HCT116 (cell line): Measurements from ENCODE around the gene ACOXL. TPM values are rescaled to one million over a fixed set of nuclear protein-coding genes. Genes with fewer than 3 reads are reported as not detected.

Experiments used
- ATAC-seq: fragments of 200-7000 bp; cut with Tn5 transposase; 2 replicates; pipeline ENCODE4 v1.9.1; 2020; ENCODE audit warnings: mild to moderate bottlenecking, moderate library complexity
- BruUV-seq: library from RNA; stranded (reverse); fragments of 400-500 nt; replicated peaks from 2 replicates; lab custom pipeline; 2021; lab: Mats Ljungman, UMichigan
- CTCF ChIA-PET: fragments of 300-600 bp; sonication (Branson Sonifier 250); formaldehyde crosslinking; loops from one replicate; lab custom pipeline; 2021; ENCODE audit warnings: antibody characterized with exemption; lab: Charles Lee
- POLR2A ChIA-PET: fragments of 300-600, 350-600 bp; sonication (Branson Sonifier 250); formaldehyde crosslinking; loops from one replicate; lab custom pipeline; 2021; ENCODE audit warnings: antibody characterized with exemption; lab: Charles Lee
- RAD21 ChIA-PET, 2 experiments: fragments of 300-600 bp; sonication (Branson Sonifier 250); formaldehyde crosslinking; loops; one replicate each; lab custom pipeline; 2023; ENCODE audit warnings: low total read pairs in 2 of 2; ENCODE audit not compliant: uncharacterized antibody in 2 of 2, unreplicated experiment in 2 of 2, low non-redundant PET in 1 of 2; lab: Charles Lee
- DNase-seq: peaks from one replicate; pipeline ENCODE4 v3.0.0-alpha.2; 2010; ENCODE audit warnings: low read depth, low spot score
- H2AFZ ChIP-seq: fragments of 200-600 bp; shearing (Covaris generic), sonication (generic); 2 replicates; pipeline ENCODE4 v1.6.1; 2017; ENCODE audit warnings: low read depth, mixed run types, mixed read lengths, antibody characterized with exemption, low read length; ENCODE audit not compliant: poor library complexity, severe bottlenecking
- H3K27ac ChIP-seq: 2 replicates; pipeline ENCODE4 v1.5.1; 2012; ENCODE audit warnings: low read depth, low read length
- H3K27me3 ChIP-seq: fragments of 200-600 bp; sonication (generic); 2 replicates; pipeline ENCODE4 v1.6.1; 2016; ENCODE audit warnings: mixed run types, low read length, mixed read lengths; ENCODE audit not compliant: insufficient read depth
- H3K36me3 ChIP-seq, 2 experiments: fragments of 200-500 bp in 1 of 2; fragments of 200-600 bp in 1 of 2; sonication (Bioruptor generic) in 1 of 2; sonication (generic) in 1 of 2; 2 replicates each; pipeline versions ENCODE4 v1.5.1 to v1.6.1; 2014 to 2016; ENCODE audit warnings: low read length in 2 of 2, inconsistent platforms in 1 of 2, mixed read lengths in 1 of 2, mixed run types in 1 of 2; ENCODE audit not compliant: insufficient read depth in 2 of 2, control insufficient read depth in 1 of 2
- H3K4me1 ChIP-seq, 2 experiments: fragments of 200-600 bp in 1 of 2; sonication (generic) in 1 of 2; 2 replicates each; pipeline versions ENCODE4 v1.5.1 to v1.6.1; 2012 to 2017; ENCODE audit warnings: low read length in 2 of 2, inconsistent platforms in 1 of 2, mild to moderate bottlenecking in 1 of 2, mixed read lengths in 1 of 2, mixed run types in 1 of 2, moderate library complexity in 1 of 2; ENCODE audit not compliant: insufficient read depth in 2 of 2, control insufficient read depth in 1 of 2
- H3K4me2 ChIP-seq: fragments of 200-600 bp; sonication (generic); 2 replicates; pipeline ENCODE4 v1.6.1; 2017; ENCODE audit warnings: mixed run types, low read length, mixed read lengths
- H3K4me3 ChIP-seq, 2 experiments: fragments of 200-600 bp in 1 of 2; sonication (generic) in 1 of 2; replicated peaks in 1 of 2; 2 replicates each; pipeline ENCODE4 v1.5.1; 2011 to 2016; ENCODE audit warnings: low read length in 2 of 2, control low read depth in 1 of 2, low read depth in 1 of 2, mild to moderate bottlenecking in 1 of 2, mixed read lengths in 1 of 2, mixed run types in 1 of 2
- H3K79me2 ChIP-seq: fragments of 200-600 bp; sonication (generic); 2 replicates; pipeline ENCODE4 v1.6.1; 2017; ENCODE audit warnings: mild to moderate bottlenecking, mixed run types, low read length, moderate library complexity, mixed read lengths; ENCODE audit not compliant: insufficient read depth
- H3K9ac ChIP-seq: fragments of 200-600 bp; sonication (generic); 2 replicates; pipeline ENCODE4 v1.6.1; 2016; ENCODE audit warnings: low read length, mixed read lengths
- H3K9me2 ChIP-seq: fragments of 200-600 bp; sonication (generic), shearing (Covaris generic); 2 replicates; pipeline ENCODE4 v1.6.1; 2017; ENCODE audit warnings: mixed run types, mild to moderate bottlenecking, moderate library complexity; ENCODE audit not compliant: insufficient read depth
- H3K9me3 ChIP-seq, 2 experiments: fragments of 200-500 bp in 1 of 2; fragments of 200-600 bp in 1 of 2; sonication (Bioruptor generic) in 1 of 2; sonication (generic) in 1 of 2; 2 replicates each; pipeline ENCODE4 v1.6.1; 2014 to 2017; ENCODE audit warnings: low read length in 2 of 2, mixed read lengths in 2 of 2, inconsistent platforms in 1 of 2, low read depth in 1 of 2, mild to moderate bottlenecking in 1 of 2, mixed run types in 1 of 2, moderate library complexity in 1 of 2; ENCODE audit not compliant: control insufficient read depth in 1 of 2, insufficient read depth in 1 of 2
- H4K20me1 ChIP-seq: fragments of 200-600 bp; sonication (generic), shearing (Covaris generic); 2 replicates; pipeline ENCODE4 v1.6.1; 2017; ENCODE audit warnings: mixed run types, mild to moderate bottlenecking, moderate library complexity; ENCODE audit not compliant: insufficient read depth
- CBX3 ChIP-seq: IDR thresholded peaks from 2 replicates; pipeline ENCODE4 v1.6.1; 2012; ENCODE audit warnings: low read depth
- CEBPB ChIP-seq: IDR thresholded peaks from 2 replicates; pipeline ENCODE4 v1.6.1; 2012; ENCODE audit warnings: low read depth
- ELF1 ChIP-seq: IDR thresholded peaks from 2 replicates; pipeline ENCODE4 v1.6.1; 2012; ENCODE audit warnings: low read depth, borderline replicate concordance
- EZH2 ChIP-seq: fragments of 200-600 bp; sonication (generic); IDR thresholded peaks from 2 replicates; pipeline ENCODE4 v1.6.1; 2017; ENCODE audit warnings: antibody characterized with exemption, mixed run types
- FOSL1 ChIP-seq: IDR thresholded peaks from 2 replicates; pipeline ENCODE4 v1.6.1; 2012; ENCODE audit warnings: low read depth
- POLR2A ChIP-seq: IDR thresholded peaks from 2 replicates; pipeline ENCODE4 v1.7.0; 2011; ENCODE audit warnings: borderline replicate concordance; ENCODE audit not compliant: insufficient read depth, insufficient read length; ENCODE audit errors: extremely low read depth
- RAD21 ChIP-seq: IDR thresholded peaks from 2 replicates; pipeline ENCODE4 v1.6.1; 2012; ENCODE audit warnings: low read depth, mild to moderate bottlenecking
- SIN3A ChIP-seq: IDR thresholded peaks from 2 replicates; pipeline ENCODE4 v1.6.1; 2012; ENCODE audit warnings: low read depth
- SP1 ChIP-seq: IDR thresholded peaks from 2 replicates; pipeline ENCODE4 v1.6.1; 2012; ENCODE audit warnings: low read depth
- TCF7L2 ChIP-seq: IDR thresholded peaks from 2 replicates; pipeline ENCODE4 v1.7.0; 2011; ENCODE audit warnings: borderline replicate concordance, inconsistent platforms; ENCODE audit not compliant: insufficient read depth, insufficient read length; ENCODE audit errors: extremely low read depth
- ZFX ChIP-seq: fragments of 450-650 bp; IDR thresholded peaks from 2 replicates; pipeline ENCODE4 v1.6.1; 2017
- ZNF274 ChIP-seq: fragments of 200-500 bp; sonication (Bioruptor generic); IDR thresholded peaks from 2 replicates; pipeline ENCODE4 v1.6.1; 2014; ENCODE audit warnings: mild to moderate bottlenecking, low read depth, low read length, inconsistent platforms
- intact Hi-C: fragments of 100-400 bp; cut with micrococcal nuclease; formaldehyde crosslinking; loops from 2 replicates; pipeline ENCODE4 v1.10.0; 2022
- total RNA-seq: library from RNA; stranded (reverse); gene quantifications from one replicate; pipeline ENCODE4 v1.2.1, GENCODE V29; 2021; ENCODE audit not compliant: unreplicated experiment
- TF ChIP-seq, protein P1 (sequence below), 3 experiments: fragments of 200-600 bp in 1 of 3; sonication (generic) in 1 of 3; IDR thresholded peaks in 2 of 3; conservative IDR thresholded peaks in 1 of 3; 2 replicates each; pipeline ENCODE4 v1.5.1; 2012 to 2017; ENCODE audit warnings: low read depth in 2 of 3, low read length in 2 of 3, antibody characterized with exemption in 1 of 3, borderline replicate concordance in 1 of 3, control low read depth in 1 of 3, mild to moderate bottlenecking in 1 of 3, mixed read lengths in 1 of 3, mixed run types in 1 of 3, moderate library complexity in 1 of 3; ENCODE audit not compliant: insufficient read depth in 1 of 3
- TF ChIP-seq, protein P2 (sequence below): IDR thresholded peaks from 2 replicates; pipeline ENCODE4 v1.6.1; 2012
- TF ChIP-seq, protein P3 (sequence below): IDR thresholded peaks from 2 replicates; pipeline ENCODE4 v1.6.1; 2012
- TF ChIP-seq, protein P4 (sequence below): IDR thresholded peaks from 2 replicates; pipeline ENCODE4 v1.6.1; 2012; ENCODE audit warnings: low read depth

The ACOXL gene
- total RNA-seq, 1 experiment from 2014 or later: 5.5 TPM

DNA sequence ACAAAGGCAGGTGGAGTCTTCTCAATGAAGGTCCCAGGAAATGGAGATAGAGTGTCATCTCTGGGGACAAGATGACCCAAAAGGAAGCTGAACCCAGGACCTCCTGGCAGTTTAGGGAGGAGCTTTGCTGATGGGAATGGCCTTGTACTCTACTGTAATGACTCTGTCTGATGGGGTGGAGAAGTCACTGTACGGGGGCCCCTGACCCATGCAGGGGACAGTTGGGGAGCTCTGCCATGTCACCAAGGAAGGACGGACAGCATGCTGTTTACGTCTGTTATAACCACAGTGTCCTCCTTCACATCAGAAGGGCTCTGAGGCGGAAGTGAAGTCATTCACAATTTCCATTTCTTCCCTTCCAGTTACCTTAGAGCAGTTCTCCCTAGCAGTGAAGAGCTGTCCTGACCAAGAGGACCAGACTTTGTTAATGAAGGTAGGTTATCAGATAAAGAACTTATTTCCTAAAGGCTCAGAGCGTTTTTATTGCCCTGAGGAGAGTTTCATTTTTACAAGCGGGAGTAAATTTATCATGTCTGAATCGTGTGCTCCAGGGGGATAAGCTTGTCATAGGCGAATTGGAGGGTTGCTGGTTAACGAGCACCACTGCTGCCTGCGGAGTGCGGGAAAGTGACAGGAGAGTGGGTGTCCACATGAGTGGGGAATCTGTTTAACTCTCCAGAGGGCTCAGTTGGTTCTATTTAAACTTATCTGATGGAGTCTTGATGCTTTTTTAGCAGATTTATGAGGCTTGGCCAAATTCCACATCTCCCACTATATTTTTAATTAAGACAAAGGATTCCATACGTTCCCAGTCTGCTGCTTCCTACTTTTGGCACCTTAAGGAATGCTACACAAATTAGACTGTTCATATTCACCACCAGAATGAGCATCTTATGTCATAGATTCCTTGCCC is 316.7 kb downstream of the ACOXL start (continued):
- TF ChIP-seq SP1: no peak
- TF ChIP-seq RAD21: no peak
- TF ChIP-seq CBX3: no peak
- TF ChIP-seq EZH2: no peak
- TF ChIP-seq, protein P1, sequence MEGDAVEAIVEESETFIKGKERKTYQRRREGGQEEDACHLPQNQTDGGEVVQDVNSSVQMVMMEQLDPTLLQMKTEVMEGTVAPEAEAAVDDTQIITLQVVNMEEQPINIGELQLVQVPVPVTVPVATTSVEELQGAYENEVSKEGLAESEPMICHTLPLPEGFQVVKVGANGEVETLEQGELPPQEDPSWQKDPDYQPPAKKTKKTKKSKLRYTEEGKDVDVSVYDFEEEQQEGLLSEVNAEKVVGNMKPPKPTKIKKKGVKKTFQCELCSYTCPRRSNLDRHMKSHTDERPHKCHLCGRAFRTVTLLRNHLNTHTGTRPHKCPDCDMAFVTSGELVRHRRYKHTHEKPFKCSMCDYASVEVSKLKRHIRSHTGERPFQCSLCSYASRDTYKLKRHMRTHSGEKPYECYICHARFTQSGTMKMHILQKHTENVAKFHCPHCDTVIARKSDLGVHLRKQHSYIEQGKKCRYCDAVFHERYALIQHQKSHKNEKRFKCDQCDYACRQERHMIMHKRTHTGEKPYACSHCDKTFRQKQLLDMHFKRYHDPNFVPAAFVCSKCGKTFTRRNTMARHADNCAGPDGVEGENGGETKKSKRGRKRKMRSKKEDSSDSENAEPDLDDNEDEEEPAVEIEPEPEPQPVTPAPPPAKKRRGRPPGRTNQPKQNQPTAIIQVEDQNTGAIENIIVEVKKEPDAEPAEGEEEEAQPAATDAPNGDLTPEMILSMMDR (IDR thresholded peaks at IDR 0.05 in 2 of 3, conservative IDR thresholded peaks at IDR 0.05 in 1 of 3; ENCODE audit: borderline replicate concordance in 1 of 3, insufficient read depth in 1 of 3, low read depth in 2 of 3, low read length in 2 of 3): no peak
- TF ChIP-seq ZNF274: no peak
- TF ChIP-seq ZFX: no peak

DNA sequence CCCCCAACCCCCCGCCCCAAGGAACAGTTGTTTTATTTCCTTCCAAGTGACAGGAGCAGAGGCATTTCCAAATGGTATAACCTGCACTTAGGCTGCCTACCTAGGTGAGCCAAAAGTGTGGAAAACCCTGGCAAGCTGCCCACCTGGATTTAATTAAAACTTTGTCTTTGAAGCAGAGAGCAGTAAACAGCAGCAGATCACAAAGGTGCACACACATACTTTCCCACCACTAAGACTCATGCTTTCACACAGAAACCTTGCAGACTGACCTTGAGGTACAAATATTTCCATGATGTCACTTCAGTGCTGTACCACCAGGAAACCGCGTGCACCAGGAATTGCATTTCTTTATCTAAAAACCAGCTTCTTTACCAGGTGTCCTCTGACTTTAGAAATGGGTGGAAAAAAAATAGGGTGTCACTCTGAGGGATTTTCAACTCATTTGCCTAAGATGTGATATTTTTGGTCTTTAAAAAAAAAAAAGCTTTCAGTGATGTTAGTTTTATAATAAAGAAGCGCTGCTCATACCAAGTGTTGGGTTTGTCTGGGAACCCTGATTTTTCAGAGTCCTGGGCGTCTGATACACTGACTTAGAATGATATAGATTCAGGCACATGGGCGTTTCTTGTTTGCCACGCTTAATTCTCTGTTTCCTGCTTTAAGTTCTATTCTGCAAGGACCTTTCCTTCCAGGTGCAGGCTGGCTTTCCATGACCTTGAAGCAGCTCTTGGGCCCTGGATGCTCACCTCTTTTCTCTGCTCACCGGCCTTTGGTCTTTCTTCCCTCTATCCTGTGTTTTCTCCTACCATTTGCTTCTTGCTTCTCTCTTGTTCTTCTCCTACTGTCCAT is 317.6 kb downstream of the ACOXL start:
- H3K9me3 ChIP-seq: no peaks in the 10 kb centered on the region
- H3K4me3 ChIP-seq: no peak overlapping the region
- ATAC-seq: no peak
- H4K20me1 ChIP-seq: no peaks in the 10 kb centered on the region
- ChIA-PET POLR2A (interaction anchor here (1.1 kb wide), 1 partner anchor 71 kb away, joined by 4 read pairs; the partner anchor contains the start of gene BCL2L11), CTCF (no interaction called here), RAD21 (no interaction called here)
- no peak for DNase-seq
- no peak overlapping the region for H2AFZ ChIP-seq
- BruUV-seq: no TSS peak
- no peaks in the 10 kb centered on the region for H3K9me2 ChIP-seq
- H3K36me3 ChIP-seq: no peaks in the 10 kb centered on the region
- no peak overlapping the region for H3K27ac ChIP-seq
- H3K9ac ChIP-seq: no peak overlapping the region
- no peaks in the 10 kb centered on the region for H3K27me3 ChIP-seq
- H3K4me2 ChIP-seq: peak overlapping the region; percentile 24
- H3K4me1 ChIP-seq: peaks cover 18 to 22% of the 10 kb centered on the region in 2 experiments
- no peaks in the 10 kb centered on the region for H3K79me2 ChIP-seq
- intact Hi-C loops: no loop called here
- TF ChIP-seq SIN3A (no peak), FOSL1 (peak; percentile 26; the same call in 1 of the 2 replicates), ELF1 (no peak), ZFX (no peak), SP1 (peak; percentile 44; the same call in 1 of the 2 replicates), TCF7L2 (peak; percentile 92), POLR2A (no peak), CEBPB (0 out of 2 replicates have a peak, but pooled peaks have one; percentile 17), EZH2 (no peak)
- TF ChIP-seq, protein P2, sequence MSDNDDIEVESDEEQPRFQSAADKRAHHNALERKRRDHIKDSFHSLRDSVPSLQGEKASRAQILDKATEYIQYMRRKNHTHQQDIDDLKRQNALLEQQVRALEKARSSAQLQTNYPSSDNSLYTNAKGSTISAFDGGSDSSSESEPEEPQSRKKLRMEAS: 0 out of 2 replicates have a peak, but pooled peaks have one; percentile 36
- TF ChIP-seq, protein P3, sequence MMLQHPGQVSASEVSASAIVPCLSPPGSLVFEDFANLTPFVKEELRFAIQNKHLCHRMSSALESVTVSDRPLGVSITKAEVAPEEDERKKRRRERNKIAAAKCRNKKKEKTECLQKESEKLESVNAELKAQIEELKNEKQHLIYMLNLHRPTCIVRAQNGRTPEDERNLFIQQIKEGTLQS: no peak
- TF ChIP-seq, protein P4, sequence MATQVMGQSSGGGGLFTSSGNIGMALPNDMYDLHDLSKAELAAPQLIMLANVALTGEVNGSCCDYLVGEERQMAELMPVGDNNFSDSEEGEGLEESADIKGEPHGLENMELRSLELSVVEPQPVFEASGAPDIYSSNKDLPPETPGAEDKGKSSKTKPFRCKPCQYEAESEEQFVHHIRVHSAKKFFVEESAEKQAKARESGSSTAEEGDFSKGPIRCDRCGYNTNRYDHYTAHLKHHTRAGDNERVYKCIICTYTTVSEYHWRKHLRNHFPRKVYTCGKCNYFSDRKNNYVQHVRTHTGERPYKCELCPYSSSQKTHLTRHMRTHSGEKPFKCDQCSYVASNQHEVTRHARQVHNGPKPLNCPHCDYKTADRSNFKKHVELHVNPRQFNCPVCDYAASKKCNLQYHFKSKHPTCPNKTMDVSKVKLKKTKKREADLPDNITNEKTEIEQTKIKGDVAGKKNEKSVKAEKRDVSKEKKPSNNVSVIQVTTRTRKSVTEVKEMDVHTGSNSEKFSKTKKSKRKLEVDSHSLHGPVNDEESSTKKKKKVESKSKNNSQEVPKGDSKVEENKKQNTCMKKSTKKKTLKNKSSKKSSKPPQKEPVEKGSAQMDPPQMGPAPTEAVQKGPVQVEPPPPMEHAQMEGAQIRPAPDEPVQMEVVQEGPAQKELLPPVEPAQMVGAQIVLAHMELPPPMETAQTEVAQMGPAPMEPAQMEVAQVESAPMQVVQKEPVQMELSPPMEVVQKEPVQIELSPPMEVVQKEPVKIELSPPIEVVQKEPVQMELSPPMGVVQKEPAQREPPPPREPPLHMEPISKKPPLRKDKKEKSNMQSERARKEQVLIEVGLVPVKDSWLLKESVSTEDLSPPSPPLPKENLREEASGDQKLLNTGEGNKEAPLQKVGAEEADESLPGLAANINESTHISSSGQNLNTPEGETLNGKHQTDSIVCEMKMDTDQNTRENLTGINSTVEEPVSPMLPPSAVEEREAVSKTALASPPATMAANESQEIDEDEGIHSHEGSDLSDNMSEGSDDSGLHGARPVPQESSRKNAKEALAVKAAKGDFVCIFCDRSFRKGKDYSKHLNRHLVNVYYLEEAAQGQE: no peak
